ENCODE measurements around the gene ARHGEF11. TPM values are rescaled to one million over a fixed set of nuclear protein-coding genes. Genes with fewer than 3 reads are reported as not detected.

Gene ARHGEF11
- total and polyA plus RNA-seq, 2 of the 4 experiments (the other 2 are of a cell fraction): 16.8 to 17.2 TPM

- no peak overlapping the region for H2AK9ac ChIP-seq (replicated peaks; ENCODE audit: low read depth, low read length, poor library complexity)
- intact Hi-C loops (cut with micrococcal nuclease): loop anchor here (5.0 kb wide), 1 partner anchor 36 kb away; no protein-coding TSS in a partner anchor
- H3K14ac ChIP-seq (replicated peaks; ENCODE audit: low read depth, low read length): no peak overlapping the region
- no peak overlapping the region for H3K56ac ChIP-seq (ENCODE audit: extremely low read depth, insufficient read depth, low read length)
- H3K79me1 ChIP-seq (ENCODE audit: low read depth in 1 of 2, low read length in 2 of 2): peaks cover 24 to 58% of the 10 kb centered on the region in 2 experiments
- no peaks in the 10 kb centered on the region for H3K9me3 ChIP-seq (ENCODE audit: control insufficient read depth, insufficient read depth, low read length)
- no peak overlapping the region for H3K27ac ChIP-seq (ENCODE audit: insufficient read depth, low read length)
- H3K36me3 ChIP-seq (ENCODE audit: control insufficient read depth, insufficient read depth, low read length): no peaks in the 10 kb centered on the region
- WGBS, 2 experiments (ENCODE audit: extremely low coverage in 2 of 2, insufficient read length in 1 of 2): no CpG with 5 or more reads among the region's 2 CpGs
- CTCF ChIA-PET: interaction anchor here (0.6 kb wide), 1 partner anchor 403 kb away, joined by 5 read pairs; no protein-coding TSS in a partner anchor
- no peak overlapping the region for H4K8ac ChIP-seq (ENCODE audit: low read depth in 2 of 2, low read length in 2 of 2)
- no peaks in the 10 kb centered on the region for H3K27me3 ChIP-seq (ENCODE audit: control insufficient read depth, insufficient read depth, low read length)
- in situ Hi-C loops (cut with MboI; ENCODE audit: low sequenced_read_pairs): no loop called here
- H3K4ac ChIP-seq (ENCODE audit: low read depth, low read length): no peak overlapping the region
- no peak overlapping the region for H2BK15ac ChIP-seq (ENCODE audit: low read depth, low read length)
- H3K4me3 ChIP-seq (ENCODE audit: insufficient read depth, low read depth, low read length): no peak overlapping the region
- no peak overlapping the region for H3K9ac ChIP-seq (ENCODE audit: low read depth, low read length)
- dilution Hi-C loops (cut with HindIII; ENCODE audit: low sequenced_read_pairs, unreplicated experiment): no loop called here
- no peak overlapping the region for H2BK5ac ChIP-seq (ENCODE audit: low read depth, low read length, poor library complexity, severe bottlenecking)
- DNase-seq (no peak), ATAC-seq (ENCODE audit: low read depth) (no peak)
- H3K18ac ChIP-seq (ENCODE audit: low read depth, low read length): no peak overlapping the region
- no peak overlapping the region for H2AFZ ChIP-seq (replicated peaks; ENCODE audit: low read length, poor library complexity)
- H2BK20ac ChIP-seq (ENCODE audit: low read depth, low read length): no peak overlapping the region
- no peak for TF ChIP-seq FOS (IDR thresholded peaks at IDR 0.05; ENCODE audit: low read depth, low read length)
- TF ChIP-seq USF2 (IDR thresholded peaks at IDR 0.05; ENCODE audit: low read depth, low read length): no peak
- no peak for TF ChIP-seq RCOR1 (IDR thresholded peaks at IDR 0.05; ENCODE audit: insufficient replicate concordance, low read length)
- no peak for TF ChIP-seq MAZ (IDR thresholded peaks at IDR 0.05; ENCODE audit: borderline replicate concordance, low read depth, low read length)
- no peak for TF ChIP-seq MAFK (IDR thresholded peaks at IDR 0.05; ENCODE audit: low read depth, low read length)
- H3K4me2 ChIP-seq (ENCODE audit: low read depth, low read length): no peak overlapping the region
- POLR2A ChIA-PET (ENCODE audit: unreplicated experiment): no interaction called here
- peaks cover 5% of the 10 kb centered on the region; the same call in 1 of the 2 replicates for H3K9me1 ChIP-seq (ENCODE audit: insufficient read depth, low read length)
- peaks cover 13% of the 10 kb centered on the region for H3K4me1 ChIP-seq (ENCODE audit: control insufficient read depth, insufficient read depth, low read length)
- no peak overlapping the region for H4K91ac ChIP-seq (ENCODE audit: insufficient read depth, low read depth, low read length)
- BruUV-seq (replicated peaks): no TSS peak
- H3K23ac ChIP-seq (ENCODE audit: low read depth, low read length): no peak overlapping the region
- H2AK5ac ChIP-seq (ENCODE audit: low read depth, low read length): no peak overlapping the region
- no peak overlapping the region for H2BK120ac ChIP-seq (ENCODE audit: low read depth, low read length)
- no peak overlapping the region for H4K5ac ChIP-seq (ENCODE audit: low read depth, low read length)
- peaks cover 38% of the 10 kb centered on the region; the same call in 1 of the 2 replicates for H4K20me1 ChIP-seq (ENCODE audit: insufficient read depth, low read length)
These were observed 38.9 kb downstream of the ARHGEF11 start for GRCh38 chr1:157006676-157007075.

Data from IMR-90 (cell line).